Mucosa of rectum (tissue), 2 donors: Measurements from ENCODE around the gene ACTL9.
"Not testable (repeated sequence)": the region's sequence is repeated elsewhere in the genome, so short reads cannot be mapped to it uniquely, and the experiment has no call there.

ENCODE experiments used
- H3K27ac ChIP-seq, 2 donors: one replicate each; pipeline ENCODE4 v1.7.0; 2013; ENCODE audit warnings: inconsistent platforms in 2 of 2, low read depth in 2 of 2, low read length in 2 of 2
- H3K27me3 ChIP-seq, 2 donors: one replicate each; pipeline ENCODE4 v1.7.0; 2013; ENCODE audit warnings: low read length in 2 of 2; ENCODE audit not compliant: control insufficient read depth in 2 of 2, insufficient read depth in 2 of 2
- H3K36me3 ChIP-seq, 2 donors: one replicate each; pipeline ENCODE4 v1.7.0; 2013; ENCODE audit warnings: low read length in 2 of 2; ENCODE audit not compliant: control insufficient read depth in 2 of 2, insufficient read depth in 2 of 2
- H3K4me1 ChIP-seq, 2 donors: one replicate each; pipeline ENCODE4 v1.7.0; 2013; ENCODE audit warnings: low read length in 2 of 2, mild to moderate bottlenecking in 1 of 2; ENCODE audit not compliant: control insufficient read depth in 2 of 2, insufficient read depth in 2 of 2
- H3K4me3 ChIP-seq, 2 donors: one replicate each; pipeline ENCODE4 v1.7.0; 2013; ENCODE audit warnings: low read length in 2 of 2
- H3K9ac ChIP-seq, 2 donors: one replicate each; pipeline ENCODE4 v1.7.0; 2013; ENCODE audit warnings: low read length in 2 of 2, low read depth in 1 of 2, mild to moderate bottlenecking in 1 of 2
- H3K9me3 ChIP-seq, 2 donors: one replicate each; pipeline ENCODE4 v1.7.0; 2013; ENCODE audit warnings: low read length in 2 of 2; ENCODE audit not compliant: control insufficient read depth in 2 of 2
- donor health status: healthy.
- donor health status: Normal muscosa, but diverticular disease.

ACTL9 gene, protein sequence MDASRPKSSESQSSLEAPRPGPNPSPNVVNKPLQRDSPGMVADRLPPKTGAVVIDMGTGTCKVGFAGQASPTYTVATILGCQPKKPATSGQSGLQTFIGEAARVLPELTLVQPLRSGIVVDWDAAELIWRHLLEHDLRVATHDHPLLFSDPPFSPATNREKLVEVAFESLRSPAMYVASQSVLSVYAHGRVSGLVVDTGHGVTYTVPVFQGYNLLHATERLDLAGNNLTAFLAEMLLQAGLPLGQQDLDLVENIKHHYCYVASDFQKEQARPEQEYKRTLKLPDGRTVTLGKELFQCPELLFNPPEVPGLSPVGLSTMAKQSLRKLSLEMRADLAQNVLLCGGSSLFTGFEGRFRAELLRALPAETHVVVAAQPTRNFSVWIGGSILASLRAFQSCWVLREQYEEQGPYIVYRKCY

DNA sequence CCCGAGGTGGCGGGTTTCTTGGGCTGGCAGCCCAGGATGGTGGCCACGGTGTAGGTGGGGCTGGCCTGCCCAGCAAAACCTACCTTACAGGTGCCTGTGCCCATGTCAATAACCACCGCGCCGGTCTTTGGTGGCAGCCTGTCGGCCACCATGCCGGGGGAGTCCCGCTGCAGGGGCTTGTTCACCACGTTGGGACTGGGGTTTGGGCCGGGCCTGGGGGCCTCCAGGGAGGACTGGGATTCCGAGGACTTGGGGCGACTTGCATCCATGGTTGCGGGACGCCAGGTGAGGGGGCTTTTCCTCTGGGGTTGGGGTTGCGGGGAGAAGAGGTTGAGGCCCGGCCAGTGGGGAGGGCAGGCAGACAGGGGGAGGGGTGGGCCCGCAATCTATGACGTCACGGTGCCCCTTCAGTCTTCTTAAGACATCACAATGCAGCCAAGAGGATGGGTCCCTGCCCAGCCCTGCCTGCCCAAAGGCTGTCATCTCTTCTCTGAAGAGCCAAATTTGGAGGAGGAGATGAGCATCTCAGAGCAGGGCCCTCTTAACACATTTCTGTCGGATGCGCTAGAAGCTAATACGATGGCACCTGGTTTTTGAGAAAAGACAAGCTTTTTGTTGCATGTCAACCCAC, at the start of gene ACTL9:
Gene ACTL9 (minus strand): TSS at position 363 of the 631 bp plus-strand sequence. CDS start 94 bp downstream, at position 269.
- Histone ChIP-seq H3K27me3 (peaks cover 0 to 2% of the 10 kb centered on the region in 2 donors), H3K27ac (no peak within 1 kb of the TSS), H3K36me3 (no peaks in the 10 kb centered on the region), H3K4me1 (no peaks in the 10 kb centered on the region), H3K9me3 (no peaks in the 10 kb centered on the region), H3K9ac (no peak within 1 kb of the TSS), H3K4me3 (no peak within 1 kb of the TSS)

DNA sequence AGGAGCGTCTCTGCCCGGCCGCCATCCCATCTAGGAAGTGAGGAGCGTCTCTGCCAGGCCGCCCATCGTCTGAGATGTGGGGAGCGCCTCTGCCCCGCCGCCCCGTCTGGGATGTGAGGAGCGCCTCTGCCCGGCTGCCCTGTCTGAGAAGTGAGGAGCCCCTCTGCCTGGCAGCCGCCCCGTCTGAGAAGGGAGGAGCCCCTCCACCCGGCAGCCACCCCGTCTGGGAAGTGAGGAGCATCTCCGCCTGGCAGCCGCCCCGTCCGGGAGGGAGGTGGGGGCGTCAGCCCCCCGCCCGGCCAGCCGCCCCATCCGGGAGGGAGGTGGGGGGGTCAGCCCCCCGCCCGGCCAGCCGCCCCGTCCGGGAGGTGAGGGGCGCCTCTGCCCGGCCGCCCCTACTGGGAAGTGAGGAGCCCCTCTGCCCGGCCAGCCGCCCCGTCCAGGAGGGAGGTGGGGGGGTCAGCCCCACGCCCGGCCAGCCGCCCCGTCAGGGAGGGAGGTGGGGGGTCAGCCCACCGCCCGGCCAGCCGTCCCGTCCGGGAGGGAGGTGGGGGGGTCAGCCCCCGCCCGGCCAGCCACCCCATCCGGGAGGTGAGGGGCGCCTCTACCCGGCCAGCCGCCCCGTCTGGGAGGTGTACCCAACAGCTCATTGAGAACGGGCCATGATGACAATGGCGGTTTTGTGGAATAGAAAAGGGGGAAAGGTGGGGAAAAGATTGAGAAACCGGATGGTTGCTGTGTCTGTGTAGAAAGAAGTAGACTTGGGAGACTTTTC, 40.9 kb upstream of the ACTL9 start:
- not testable (repeated sequence) for H3K27ac ChIP-seq, H3K4me1 ChIP-seq, H3K27me3 ChIP-seq, H3K9me3 ChIP-seq, H3K9ac ChIP-seq, H3K4me3 ChIP-seq, H3K36me3 ChIP-seq

DNA sequence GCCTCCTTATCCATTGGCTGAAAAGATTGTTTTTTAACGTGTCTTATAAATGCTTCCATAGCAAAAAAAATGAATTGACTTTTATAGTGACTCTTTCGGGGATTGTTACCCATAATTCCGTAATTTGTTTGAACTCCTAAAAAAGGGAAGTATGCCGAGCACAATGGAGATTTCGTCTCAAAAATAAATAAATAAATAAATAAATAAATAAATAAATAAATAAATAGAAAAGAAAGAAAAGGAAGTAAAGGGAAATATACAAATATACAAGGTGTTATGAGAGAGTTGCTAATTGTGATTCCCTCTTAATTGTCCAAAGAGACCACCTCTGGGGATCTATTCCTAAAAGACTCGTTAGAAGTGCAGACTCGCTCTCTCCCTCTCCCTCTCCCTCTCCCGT, 39.8 kb upstream of the ACTL9 start:
- Histone ChIP-seq H3K9me3 (no peaks in the 10 kb centered on the region), H3K4me1 (no peaks in the 10 kb centered on the region), H3K36me3 (no peaks in the 10 kb centered on the region), H3K9ac (no peak overlapping the region), H3K27ac (no peak overlapping the region), H3K27me3 (no peaks in the 10 kb centered on the region), H3K4me3 (no peak overlapping the region)

GRCh38 chr19:8731428-8732169, 33.0 kb upstream of the ACTL9 start:
- H3K9me3 ChIP-seq = no peaks in the 10 kb centered on the region
- H3K4me1 ChIP-seq = no peaks in the 10 kb centered on the region
- H3K27me3 ChIP-seq = no peaks in the 10 kb centered on the region
- H3K36me3 ChIP-seq = no peaks in the 10 kb centered on the region
- no peak overlapping the region for H3K4me3 ChIP-seq
- H3K9ac ChIP-seq = no peak overlapping the region
- H3K27ac ChIP-seq = no peak overlapping the region

DNA sequence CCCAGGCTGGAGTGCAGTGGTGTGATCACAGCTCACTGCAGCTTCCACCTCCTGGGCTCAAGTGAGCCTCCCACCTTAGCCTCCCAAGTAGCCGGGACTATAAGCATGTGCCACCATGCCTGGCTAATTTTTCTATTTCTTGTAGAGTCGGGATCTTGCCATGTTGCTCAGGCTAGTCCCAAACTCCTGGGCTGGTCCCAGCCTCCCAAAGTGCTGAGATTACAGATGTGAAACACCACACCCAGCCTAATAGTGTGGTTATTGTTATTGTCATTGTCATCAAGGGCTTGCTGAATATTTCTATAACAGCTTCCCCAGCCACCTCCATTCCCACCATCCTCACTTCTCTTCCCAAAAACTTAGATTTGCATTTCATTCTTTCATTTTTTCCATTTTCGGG, 25.7 kb upstream of the ACTL9 start:
- H3K27ac ChIP-seq = no peak overlapping the region
- H3K36me3 ChIP-seq = no peaks in the 10 kb centered on the region
- H3K9ac ChIP-seq = no peak overlapping the region
- no peaks in the 10 kb centered on the region for H3K4me1 ChIP-seq
- H3K27me3 ChIP-seq = no peaks in the 10 kb centered on the region
- no peak overlapping the region for H3K4me3 ChIP-seq
- H3K9me3 ChIP-seq = no peaks in the 10 kb centered on the region

- H3K36me3 ChIP-seq = no peaks in the 10 kb centered on the region
- H3K9ac ChIP-seq = no peak overlapping the region
Observed at GRCh38 chr19:8722032-8722431, 23.4 kb upstream of the ACTL9 start.

GRCh38 chr19:8721334-8721733, 22.7 kb upstream of the ACTL9 start, which contains the start of gene OR2Z1:
Gene OR2Z1 (plus strand): TSS chr19:8721634. CDS start chr19:8731029, 9,395 bp downstream.
- Histone ChIP-seq H3K27me3 (no peaks in the 10 kb centered on the region), H3K4me3 (no peak within 1 kb of the TSS), H3K27ac (no peak within 1 kb of the TSS), H3K4me1 (no peaks in the 10 kb centered on the region), H3K9me3 (no peaks in the 10 kb centered on the region), H3K9ac (no peak within 1 kb of the TSS), H3K36me3 (no peaks in the 10 kb centered on the region)

More at GRCh38 chr19:8722032-8722431, 23.4 kb upstream of the ACTL9 start:
- H3K27me3 ChIP-seq = no peaks in the 10 kb centered on the region
- no peak overlapping the region for H3K27ac ChIP-seq
- no peaks in the 10 kb centered on the region for H3K9me3 ChIP-seq
- no peak overlapping the region for H3K4me3 ChIP-seq
- no peaks in the 10 kb centered on the region for H3K4me1 ChIP-seq

DNA sequence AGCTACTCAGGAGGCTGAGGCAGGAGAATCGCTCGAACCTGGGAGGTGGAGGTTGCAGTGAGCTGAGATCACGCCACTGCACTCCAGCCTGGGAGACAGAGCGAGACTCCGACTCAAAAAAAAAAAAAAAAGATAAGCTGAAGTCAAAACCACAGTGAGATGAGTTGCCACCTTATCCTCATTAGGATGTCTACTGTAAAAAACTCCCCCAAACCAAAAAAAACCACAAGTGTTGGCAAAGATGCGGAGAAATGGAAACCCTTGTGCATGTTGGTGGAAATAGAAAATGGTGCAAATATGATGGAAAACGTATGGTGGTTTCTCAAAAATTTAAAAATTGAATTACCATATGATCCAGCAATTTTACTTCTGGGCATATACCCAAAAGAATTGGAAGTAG, 11.7 kb upstream of the ACTL9 start:
- H3K36me3 ChIP-seq, H3K4me1 ChIP-seq, H3K4me3 ChIP-seq, H3K27ac ChIP-seq, H3K9me3 ChIP-seq, H3K9ac ChIP-seq, H3K27me3 ChIP-seq: not testable (repeated sequence)

DNA sequence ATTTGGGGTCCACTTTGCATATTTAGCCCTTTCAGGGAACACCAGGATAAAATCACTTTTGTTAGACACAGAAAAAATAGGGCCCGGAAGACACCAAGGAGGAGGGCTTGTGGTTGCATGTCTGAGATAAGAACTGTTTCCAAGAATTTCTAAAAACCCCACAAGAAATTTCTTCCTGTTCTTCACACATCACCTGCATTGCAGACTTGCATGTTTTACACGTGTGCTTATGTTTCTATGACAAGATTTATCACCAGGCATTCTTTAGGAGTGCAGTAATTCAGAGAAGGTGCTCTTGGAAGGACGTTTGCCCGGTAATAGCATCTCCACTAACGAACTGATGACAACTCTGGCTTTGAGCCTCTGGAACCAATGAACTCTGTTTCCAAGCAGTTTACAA, 7.1 kb upstream of the ACTL9 start:
- Histone ChIP-seq H3K27ac (no peak overlapping the region), H3K27me3 (no peaks in the 10 kb centered on the region), H3K9me3 (no peaks in the 10 kb centered on the region), H3K36me3 (no peaks in the 10 kb centered on the region), H3K4me1 (no peaks in the 10 kb centered on the region), H3K9ac (no peak overlapping the region), H3K4me3 (no peak overlapping the region)
